Right lobe of liver (tissue), 6 donors: ENCODE results near the gene STX3. TPM values are rescaled to one million over a fixed set of nuclear protein-coding genes. Genes with fewer than 3 reads are reported as not detected.

Source experiments
- ATAC-seq, 4 donors: fragments of 200-7000 bp; cut with Tn5 transposase; one replicate each; pipeline ENCODE4 v1.9.1; 2020; ENCODE audit warnings: mild to moderate bottlenecking in 4 of 4, moderate library complexity in 4 of 4
- DNase-seq, 3 donors: peaks; one replicate each; pipeline ENCODE4 v3.0.0-alpha.2; 2020
- H3K27ac ChIP-seq, 3 donors: fragments of 200-600 bp; one replicate each; pipeline ENCODE4 v1.8.0; 2022
- H3K27me3 ChIP-seq, 2 donors: fragments of 200-600 bp; one replicate each; pipeline ENCODE4 v1.8.0; 2022
- H3K36me3 ChIP-seq, 4 donors: fragments of 200-600 bp; sonication (generic) in 1 of 4; one replicate each; pipeline versions ENCODE4 v1.5.1 to v1.8.0; 2017 to 2022; ENCODE audit warnings: control low read depth in 1 of 4
- H3K4me1 ChIP-seq, 4 donors: fragments of 200-600 bp; sonication (generic) in 1 of 4; one replicate each; pipeline versions ENCODE4 v1.5.1 to v1.8.0; 2017 to 2022; ENCODE audit warnings: control low read depth in 1 of 4
- H3K4me3 ChIP-seq, 3 donors: fragments of 200-600 bp; one replicate each; pipeline ENCODE4 v1.8.0; 2022
- H3K9me3 ChIP-seq, 4 donors: fragments of 200-600 bp; sonication (generic) in 1 of 4; one replicate each; pipeline versions ENCODE4 v1.5.1 to v1.8.0; 2017 to 2022; ENCODE audit warnings: control low read depth in 1 of 4
- CTCF ChIP-seq, 4 donors: fragments of 200-600 bp in 3 of 4; fragments of 450-650 bp in 1 of 4; IDR thresholded peaks; one replicate each; pipeline versions ENCODE4 v1.5.1 to v1.8.0; 2016 to 2022; ENCODE audit warnings: antibody characterized with exemption in 4 of 4, mild to moderate bottlenecking in 2 of 4
- POLR2A ChIP-seq: fragments of 450-650 bp; IDR thresholded peaks from one replicate; pipeline ENCODE4 v1.6.1; 2017; ENCODE audit warnings: antibody characterized with exemption, mild to moderate bottlenecking
- WGBS: methylation state at CpG from one replicate; pipeline ENCODE4 v1.1.6; 2018; ENCODE audit warnings: low coverage, low lambda C conversion rate; ENCODE audit not compliant: insufficient coverage; ENCODE audit errors: missing lambda C conversion rate; 5-methylcytosine and 5-hydroxymethylcytosine counted together
- intact Hi-C, 2 donors: fragments of 100-400 bp; cut with DNase I; formaldehyde crosslinking; loops; one replicate each; pipeline versions ENCODE4 v1.11.2 to v1.14.1; 2022
- total RNA-seq, 6 experiments: library from RNA; depleted of rRNA in 2 of 6; stranded (reverse); fragments of >200 nt in 2 of 6; fragmentation: NEBNext Ultra II Directional in 3 of 6; extraction: Animal tissue kit (Norgen Biotek cat#: 25700) in 3 of 6; gene quantifications; one replicate each; pipeline versions ENCODE4 v1.1.0 to v1.2.4, GENCODE V29; 2016 to 2023
- donor health status: DM: no; HTN: yes; CAD: no.
- donor health status: DM: no; HTN: no; CAD: no.
- donor health status: DM: no; HTN: no; CAD: no.
- donor health status: DM: no; HTN: yes; CAD: no.
- donor health status: DM: no; HTN: yes; CAD: no.

Gene STX3
- total RNA-seq, 6 experiments from 2014 or later, result 4.5 to 16.5 (median 8.6) TPM

GRCh38 chr11:59710136-59710847 is 44.9 kb upstream of the STX3 start:
- Histone ChIP-seq H3K4me1 (no peaks in the 10 kb centered on the region), H3K36me3 (no peaks in the 10 kb centered on the region), H3K9me3 (no peaks in the 10 kb centered on the region), H3K27ac (no peak overlapping the region), H3K4me3 (no peak overlapping the region), H3K27me3 (no peaks in the 10 kb centered on the region)
- TF ChIP-seq CTCF (IDR thresholded peaks at IDR 0.05) (no peak), POLR2A (no peak)
- ATAC-seq (no peak), DNase-seq (no peak)
- intact Hi-C loops, result no loop called here
- 48% methylated on average over 3 of the region's 3 CpGs for WGBS

- 69% methylated on average over 2 of the region's 2 CpGs for WGBS
- no peak for ATAC-seq
- no peaks in the 10 kb centered on the region for H3K36me3 ChIP-seq
- no peaks in the 10 kb centered on the region for H3K4me1 ChIP-seq
- intact Hi-C loops, result no loop called here
- no peaks in the 10 kb centered on the region for H3K27me3 ChIP-seq
- no peaks in the 10 kb centered on the region for H3K9me3 ChIP-seq
- H3K4me3 ChIP-seq, result no peak within 1 kb of the TSS
- DNase-seq, result no peak
- H3K27ac ChIP-seq, result no peak within 1 kb of the TSS
- TF ChIP-seq CTCF (IDR thresholded peaks at IDR 0.05), result no peak
- TF ChIP-seq POLR2A, result no peak
Measured at GRCh38 chr11:59713745-59714144, 41.4 kb upstream of the STX3 start, which contains the start of gene OR10V1. OR10V1 (minus strand) TSS chr11:59713845; CDS start chr11:59713845, 0 bp downstream.

- Histone ChIP-seq H3K36me3 (no peaks in the 10 kb centered on the region), H3K9me3 (no peaks in the 10 kb centered on the region), H3K27ac (no peak overlapping the region), H3K27me3 (no peaks in the 10 kb centered on the region), H3K4me1 (no peaks in the 10 kb centered on the region), H3K4me3 (no peak overlapping the region)
- ATAC-seq (no peak), DNase-seq (no peak)
- TF ChIP-seq POLR2A (no peak), CTCF (IDR thresholded peaks at IDR 0.05) (no peak)
- intact Hi-C loops, result no loop called here
- WGBS, result 39% methylated on average over 3 of the region's 3 CpGs
Measured at GRCh38 chr11:59716051-59716450, 39.1 kb upstream of the STX3 start.

- no peak for ATAC-seq
- H3K27ac ChIP-seq, result no peak overlapping the region
- 39% methylated on average over 2 of the region's 2 CpGs for WGBS
- no peaks in the 10 kb centered on the region for H3K36me3 ChIP-seq
- no peak for TF ChIP-seq CTCF (IDR thresholded peaks at IDR 0.05)
- no peak for TF ChIP-seq POLR2A
- intact Hi-C loops, result no loop called here
- H3K4me3 ChIP-seq, result no peak overlapping the region
- H3K27me3 ChIP-seq, result no peaks in the 10 kb centered on the region
- H3K9me3 ChIP-seq, result no peaks in the 10 kb centered on the region
- no peaks in the 10 kb centered on the region for H3K4me1 ChIP-seq
- DNase-seq, result no peak
Measured at GRCh38 chr11:59719556-59719955, 35.6 kb upstream of the STX3 start.
